MM.1S (cell line): ENCODE results near the gene CARD11.

Experiments used
- DNase-seq: peaks from one replicate; pipeline ENCODE4 v3.0.0-alpha.2; 2015
- H2AFZ ChIP-seq: fragments of 300-600 bp; sonication (generic); 2 replicates; pipeline ENCODE4 v1.6.0; 2016; ENCODE audit warnings: antibody characterized with exemption, low read length
- H3F3A ChIP-seq: fragments of 300-600 bp; sonication (generic); 2 replicates; pipeline ENCODE4 v1.6.1; 2016; ENCODE audit warnings: mild to moderate bottlenecking, antibody characterized with exemption, low read length, moderate library complexity, mixed read lengths; ENCODE audit not compliant: insufficient read depth
- H3K27ac ChIP-seq: fragments of 300-600 bp; sonication (generic); 2 replicates; pipeline ENCODE4 v1.5.1; 2016; ENCODE audit warnings: mild to moderate bottlenecking, low read length
- H3K27me3 ChIP-seq: fragments of 300-600 bp; sonication (generic); replicated peaks from 2 replicates; pipeline ENCODE4 v1.6.0; 2016; ENCODE audit warnings: low read length; ENCODE audit not compliant: insufficient read depth
- H3K36me3 ChIP-seq: fragments of 300-600 bp; sonication (generic); replicated peaks from 2 replicates; pipeline ENCODE4 v1.6.1; 2016; ENCODE audit warnings: mild to moderate bottlenecking, low read length, mixed read lengths; ENCODE audit not compliant: insufficient read depth
- H3K4me1 ChIP-seq: fragments of 300-600 bp; sonication (generic); 2 replicates; pipeline ENCODE4 v1.6.1; 2016; ENCODE audit warnings: low read length, mixed read lengths
- H3K4me2 ChIP-seq: fragments of 300-600 bp; sonication (generic); 2 replicates; pipeline ENCODE4 v1.6.0; 2016; ENCODE audit warnings: low read depth, low read length
- H3K4me3 ChIP-seq: fragments of 300-600 bp; sonication (generic); 2 replicates; pipeline ENCODE4 v1.5.1; 2016; ENCODE audit warnings: low read length, mixed read lengths
- H3K79me2 ChIP-seq: fragments of 300-600 bp; sonication (generic); 2 replicates; pipeline ENCODE4 v1.6.1; 2016; ENCODE audit warnings: mixed run types, low read length, mixed read lengths
- H3K9ac ChIP-seq: fragments of 300-600 bp; sonication (generic); 2 replicates; pipeline ENCODE4 v1.6.1; 2016; ENCODE audit warnings: low read length, mixed read lengths
- H3K9me2 ChIP-seq: fragments of 300-600 bp; sonication (generic); replicated peaks from 2 replicates; pipeline ENCODE4 v1.6.1; 2016; ENCODE audit warnings: mild to moderate bottlenecking, low read length, mixed read lengths; ENCODE audit not compliant: insufficient read depth
- H3K9me3 ChIP-seq: fragments of 300-600 bp; sonication (generic); replicated peaks from 2 replicates; pipeline ENCODE4 v1.6.1; 2016; ENCODE audit warnings: mild to moderate bottlenecking, low read length, mixed read lengths; ENCODE audit not compliant: insufficient read depth
- H4K20me1 ChIP-seq: fragments of 300-600 bp; sonication (generic); 2 replicates; pipeline ENCODE4 v1.6.1; 2016; ENCODE audit warnings: mild to moderate bottlenecking, low read length, moderate library complexity, mixed read lengths; ENCODE audit not compliant: insufficient read depth
- EZH2 ChIP-seq: fragments of 300-600 bp; sonication (generic); optimal IDR thresholded peaks from 2 replicates; pipeline ENCODE3; 2017; ENCODE audit warnings: low read depth, mild to moderate bottlenecking, antibody characterized with exemption, low read length, mixed read lengths
- EZH2phosphoT487 ChIP-seq: fragments of 300-600 bp; sonication (generic); IDR thresholded peaks from 2 replicates; pipeline ENCODE4 v1.6.1; 2018; ENCODE audit warnings: antibody characterized with exemption, low read length
- TF ChIP-seq, protein P1 (sequence below): fragments of 300-600 bp; sonication (generic); IDR thresholded peaks from 2 replicates; pipeline ENCODE4 v1.5.1; 2016; ENCODE audit warnings: antibody characterized with exemption, low read length, mixed read lengths

CARD11 gene

DNA sequence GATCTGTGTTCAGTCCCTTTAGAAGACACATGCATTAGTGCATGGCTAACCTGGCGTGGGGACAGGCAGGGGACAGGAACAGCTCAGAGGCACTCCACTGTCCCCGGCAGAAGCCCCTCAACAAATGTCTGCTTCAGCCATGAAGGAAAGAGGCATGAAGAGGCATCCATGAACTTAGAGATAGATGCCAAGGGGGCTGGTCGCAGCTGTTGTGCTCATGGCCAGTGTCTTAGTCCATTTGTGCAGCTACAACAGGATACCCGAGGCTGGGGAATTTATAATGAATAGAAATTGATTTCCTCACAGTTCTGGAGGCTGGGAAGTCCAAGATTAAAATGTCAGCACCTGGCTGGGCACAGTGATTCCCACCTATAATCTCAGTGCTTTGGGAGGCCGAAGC lies 185.0 kb downstream of the CARD11 start:
- no peaks in the 10 kb centered on the region for H4K20me1 ChIP-seq
- H3K27ac ChIP-seq = no peak overlapping the region
- H3K9me2 ChIP-seq = no peaks in the 10 kb centered on the region
- TF ChIP-seq, protein P1, sequence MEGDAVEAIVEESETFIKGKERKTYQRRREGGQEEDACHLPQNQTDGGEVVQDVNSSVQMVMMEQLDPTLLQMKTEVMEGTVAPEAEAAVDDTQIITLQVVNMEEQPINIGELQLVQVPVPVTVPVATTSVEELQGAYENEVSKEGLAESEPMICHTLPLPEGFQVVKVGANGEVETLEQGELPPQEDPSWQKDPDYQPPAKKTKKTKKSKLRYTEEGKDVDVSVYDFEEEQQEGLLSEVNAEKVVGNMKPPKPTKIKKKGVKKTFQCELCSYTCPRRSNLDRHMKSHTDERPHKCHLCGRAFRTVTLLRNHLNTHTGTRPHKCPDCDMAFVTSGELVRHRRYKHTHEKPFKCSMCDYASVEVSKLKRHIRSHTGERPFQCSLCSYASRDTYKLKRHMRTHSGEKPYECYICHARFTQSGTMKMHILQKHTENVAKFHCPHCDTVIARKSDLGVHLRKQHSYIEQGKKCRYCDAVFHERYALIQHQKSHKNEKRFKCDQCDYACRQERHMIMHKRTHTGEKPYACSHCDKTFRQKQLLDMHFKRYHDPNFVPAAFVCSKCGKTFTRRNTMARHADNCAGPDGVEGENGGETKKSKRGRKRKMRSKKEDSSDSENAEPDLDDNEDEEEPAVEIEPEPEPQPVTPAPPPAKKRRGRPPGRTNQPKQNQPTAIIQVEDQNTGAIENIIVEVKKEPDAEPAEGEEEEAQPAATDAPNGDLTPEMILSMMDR = no peak
- TF ChIP-seq EZH2 (no peak), EZH2phosphoT487 (no peak)
- H2AFZ ChIP-seq = no peak overlapping the region
- DNase-seq = no peak
- H3K9me3 ChIP-seq = no peaks in the 10 kb centered on the region
- no peaks in the 10 kb centered on the region for H3K27me3 ChIP-seq
- H3K9ac ChIP-seq = no peak overlapping the region
- H3F3A ChIP-seq = no peaks in the 10 kb centered on the region
- no peak overlapping the region for H3K4me3 ChIP-seq
- no peaks in the 10 kb centered on the region for H3K79me2 ChIP-seq
- peaks cover 5% of the 10 kb centered on the region for H3K4me1 ChIP-seq
- H3K36me3 ChIP-seq = no peaks in the 10 kb centered on the region
- H3K4me2 ChIP-seq = no peak overlapping the region

DNA sequence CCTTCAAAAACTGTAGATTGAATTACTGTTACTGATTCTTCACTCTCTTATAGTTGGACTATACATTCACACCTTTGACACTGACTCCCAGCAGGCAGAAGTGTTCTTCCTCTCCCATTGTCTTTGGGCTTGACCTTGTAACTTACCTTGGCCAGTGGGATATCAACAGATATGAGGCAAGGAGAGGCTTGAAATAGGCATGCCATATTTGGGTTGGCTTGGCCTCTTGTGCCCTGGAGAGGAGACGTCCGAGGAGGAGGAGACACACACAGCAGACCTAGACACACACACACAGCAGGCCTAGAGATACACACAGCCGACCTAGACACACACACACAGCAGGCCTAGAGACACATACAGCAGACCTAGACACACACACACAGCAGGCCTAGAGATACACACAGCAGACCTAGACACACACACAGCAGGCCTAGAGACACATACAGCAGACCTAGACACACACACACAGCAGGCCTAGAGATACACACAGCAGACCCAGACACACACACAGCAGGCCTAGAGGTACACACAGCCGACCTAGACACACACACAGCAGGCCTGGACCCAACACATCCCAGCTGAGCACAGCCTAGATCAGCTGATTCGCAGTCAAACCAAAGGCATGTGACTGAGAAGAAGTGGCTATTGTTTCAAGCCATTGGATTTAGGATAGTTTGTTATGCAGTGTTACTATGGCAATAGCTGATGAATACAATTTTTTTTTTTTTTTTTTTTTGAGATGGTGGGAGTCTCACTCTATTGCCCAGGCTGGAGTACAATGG lies 187.1 kb downstream of the CARD11 start:
- H4K20me1 ChIP-seq = no peaks in the 10 kb centered on the region
- no peaks in the 10 kb centered on the region for H3K4me1 ChIP-seq
- H3K4me2 ChIP-seq = no peak overlapping the region
- H3K9me3 ChIP-seq = no peaks in the 10 kb centered on the region
- H3K27me3 ChIP-seq = no peaks in the 10 kb centered on the region
- H3K9ac ChIP-seq = no peak overlapping the region
- H3K27ac ChIP-seq = no peak overlapping the region
- no peak overlapping the region for H3K4me3 ChIP-seq
- TF ChIP-seq EZH2phosphoT487 (no peak), EZH2 (no peak)
- TF ChIP-seq, protein P1 = no peak
- no peak overlapping the region for H2AFZ ChIP-seq
- no peaks in the 10 kb centered on the region for H3K79me2 ChIP-seq
- no peaks in the 10 kb centered on the region for H3K9me2 ChIP-seq
- DNase-seq = no peak
- H3K36me3 ChIP-seq = no peaks in the 10 kb centered on the region
- no peaks in the 10 kb centered on the region for H3F3A ChIP-seq
